BLaER1 (cell line): Measurements from ENCODE around the gene ST3GAL4.

Experiments used
- H3K27ac ChIP-seq: shearing (Covaris generic); formaldehyde crosslinking; 2 replicates; pipeline ENCODE4 v1.8.1; 2022
- H3K27me3 ChIP-seq: shearing (Covaris generic); formaldehyde crosslinking; 2 replicates; pipeline ENCODE4 v1.8.1; 2022
- H3K36me3 ChIP-seq: shearing (Covaris generic); formaldehyde crosslinking; 2 replicates; pipeline ENCODE4 v1.8.1; 2022
- H3K4me1 ChIP-seq: shearing (Covaris generic); formaldehyde crosslinking; 2 replicates; pipeline ENCODE4 v1.8.1; 2022
- H3K4me2 ChIP-seq: shearing (Covaris generic); formaldehyde crosslinking; 2 replicates; pipeline ENCODE4 v1.8.1; 2022
- H3K4me3 ChIP-seq: shearing (Covaris generic); formaldehyde crosslinking; 2 replicates; pipeline ENCODE4 v1.8.1; 2022
- H3K9ac ChIP-seq: shearing (Covaris generic); formaldehyde crosslinking; 2 replicates; pipeline ENCODE4 v1.8.1; 2022
- H3K9me3 ChIP-seq: shearing (Covaris generic); formaldehyde crosslinking; 2 replicates; pipeline ENCODE4 v1.8.1; 2022
- H4K20me1 ChIP-seq: shearing (Covaris generic); formaldehyde crosslinking; 2 replicates; pipeline ENCODE4 v1.8.1; 2022
- Cebpa-rat ChIP-seq: shearing (Covaris generic); IDR thresholded peaks from 2 replicates; pipeline ENCODE4 v1.8.1; 2022

Gene ST3GAL4

DNA sequence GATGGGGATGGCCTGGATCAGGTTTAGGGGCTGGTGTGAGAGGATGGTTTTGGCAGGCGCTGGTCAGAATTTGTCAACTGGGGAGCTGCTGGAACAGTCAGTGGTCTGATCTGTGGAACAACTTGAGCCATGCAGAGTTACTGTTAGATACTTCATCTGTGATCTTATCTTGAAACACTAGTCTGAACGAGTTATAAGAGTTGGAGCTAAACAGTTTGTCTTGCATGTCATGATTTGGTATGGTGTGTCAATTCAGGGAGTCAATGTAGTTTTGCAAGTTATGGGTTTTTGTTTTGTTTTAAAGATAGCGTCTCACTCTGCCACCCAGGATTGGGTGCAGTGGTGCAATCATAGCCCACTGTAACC lies 54.1 kb downstream of the ST3GAL4 start:
- H3K27me3 ChIP-seq = no peaks in the 10 kb centered on the region
- H3K9ac ChIP-seq = no peak overlapping the region
- no peak overlapping the region for H3K4me2 ChIP-seq
- H3K27ac ChIP-seq = no peak overlapping the region
- no peak overlapping the region for H3K4me3 ChIP-seq
- H3K36me3 ChIP-seq = peaks cover 79% of the 10 kb centered on the region
- no peaks in the 10 kb centered on the region for H3K9me3 ChIP-seq
- H3K4me1 ChIP-seq = no peaks in the 10 kb centered on the region
- TF ChIP-seq Cebpa-rat = no peak
- H4K20me1 ChIP-seq = no peaks in the 10 kb centered on the region

DNA sequence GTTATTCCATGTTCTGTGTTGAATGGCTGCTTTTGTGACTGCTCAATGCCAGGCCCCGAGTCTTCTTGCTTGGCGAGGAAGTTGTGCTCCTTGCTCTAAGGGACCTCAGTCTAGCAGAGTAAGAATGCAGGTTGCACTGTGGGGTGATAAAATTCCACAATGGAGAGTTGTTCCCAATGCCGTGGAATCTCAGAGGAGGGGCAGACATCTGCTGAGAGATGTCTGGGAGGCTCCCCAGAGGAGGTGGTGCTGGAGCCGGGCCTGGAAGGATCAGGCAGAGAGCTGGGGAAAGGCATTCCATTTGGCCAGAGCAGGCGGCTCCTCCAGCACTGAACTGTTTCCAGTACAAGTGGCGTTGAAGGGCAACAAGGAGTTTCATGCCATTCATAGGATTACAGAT lies 55.2 kb downstream of the ST3GAL4 start:
- Histone ChIP-seq H3K27ac (no peak overlapping the region), H3K27me3 (no peaks in the 10 kb centered on the region), H4K20me1 (no peaks in the 10 kb centered on the region), H3K9ac (no peak overlapping the region), H3K4me1 (no peaks in the 10 kb centered on the region), H3K4me2 (no peak overlapping the region), H3K4me3 (no peak overlapping the region), H3K9me3 (no peaks in the 10 kb centered on the region), H3K36me3 (peaks cover 88% of the 10 kb centered on the region)
- TF ChIP-seq Cebpa-rat = no peak

DNA sequence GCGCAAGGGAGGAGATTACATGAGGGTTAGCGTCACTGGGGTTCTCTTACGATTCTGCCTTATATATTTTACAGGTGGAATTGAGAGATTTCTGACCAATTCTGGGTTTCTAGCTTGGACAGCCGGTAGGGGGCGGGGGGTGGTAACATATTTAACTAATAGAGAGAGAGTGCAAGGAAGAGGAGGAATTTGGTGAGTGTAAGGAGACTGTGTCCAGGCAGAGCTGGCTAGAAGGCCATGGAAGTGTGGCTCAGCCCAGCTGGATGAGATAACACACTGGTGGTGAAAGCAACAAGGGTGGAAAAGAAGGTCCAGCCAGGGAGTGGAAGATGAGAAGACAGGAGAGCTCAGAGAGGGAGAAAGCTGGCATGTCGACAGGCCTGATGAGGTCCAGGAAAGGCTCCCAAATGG lies 56.5 kb downstream of the ST3GAL4 start:
- Histone ChIP-seq H3K9ac (no peak overlapping the region), H3K4me3 (no peak overlapping the region), H4K20me1 (no peaks in the 10 kb centered on the region), H3K27me3 (no peaks in the 10 kb centered on the region), H3K27ac (no peak overlapping the region), H3K4me2 (no peak overlapping the region), H3K4me1 (peaks cover 9% of the 10 kb centered on the region), H3K9me3 (no peaks in the 10 kb centered on the region), H3K36me3 (peaks cover 80% of the 10 kb centered on the region)
- TF ChIP-seq Cebpa-rat = no peak

DNA sequence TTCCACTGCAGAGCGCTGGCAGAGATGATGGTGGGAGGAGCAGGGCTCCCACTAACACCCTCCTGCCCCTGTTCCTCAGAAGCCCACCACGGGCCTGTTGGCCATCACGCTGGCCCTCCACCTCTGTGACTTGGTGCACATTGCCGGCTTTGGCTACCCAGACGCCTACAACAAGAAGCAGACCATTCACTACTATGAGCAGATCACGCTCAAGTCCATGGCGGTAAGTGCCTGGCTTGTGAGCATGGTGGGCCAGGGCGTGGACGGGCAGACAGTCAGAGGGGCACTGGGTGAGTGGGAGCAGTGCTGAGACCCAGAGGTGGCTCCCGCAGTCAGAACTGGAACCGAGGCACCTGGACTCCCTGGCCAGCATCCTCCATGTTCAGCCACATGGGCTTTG lies 57.9 kb downstream of the ST3GAL4 start:
- Histone ChIP-seq H3K4me1 (peaks cover 20% of the 10 kb centered on the region), H3K4me2 (no peak overlapping the region), H3K27me3 (no peaks in the 10 kb centered on the region), H3K9ac (no peak overlapping the region), H3K27ac (no peak overlapping the region), H4K20me1 (no peaks in the 10 kb centered on the region), H3K4me3 (no peak overlapping the region), H3K36me3 (peaks cover 68% of the 10 kb centered on the region), H3K9me3 (no peaks in the 10 kb centered on the region)
- no peak for TF ChIP-seq Cebpa-rat

DNA sequence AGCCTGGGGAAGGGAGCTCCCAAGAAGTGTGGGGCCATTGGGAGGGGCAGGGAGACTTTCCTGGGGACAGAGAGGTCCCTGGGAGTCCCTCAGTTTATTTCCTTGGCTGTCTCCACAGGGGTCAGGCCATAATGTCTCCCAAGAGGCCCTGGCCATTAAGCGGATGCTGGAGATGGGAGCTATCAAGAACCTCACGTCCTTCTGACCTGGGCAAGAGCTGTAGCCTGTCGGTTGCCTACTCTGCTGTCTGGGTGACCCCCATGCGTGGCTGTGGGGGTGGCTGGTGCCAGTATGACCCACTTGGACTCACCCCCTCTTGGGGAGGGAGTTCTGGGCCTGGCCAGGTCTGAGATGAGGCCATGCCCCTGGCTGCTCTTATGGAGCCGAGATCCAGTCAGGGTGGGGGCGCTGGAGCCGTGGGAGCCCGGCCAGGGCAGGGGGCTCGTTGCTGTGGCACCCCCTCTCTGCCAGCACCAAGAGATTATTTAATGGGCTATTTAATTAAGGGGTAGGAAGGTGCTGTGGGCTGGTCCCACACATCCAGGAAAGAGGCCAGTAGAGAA lies 58.4 kb downstream of the ST3GAL4 start:
- H3K9me3 ChIP-seq = no peaks in the 10 kb centered on the region
- H3K4me1 ChIP-seq = peaks cover 25% of the 10 kb centered on the region
- H3K36me3 ChIP-seq = peaks cover 63% of the 10 kb centered on the region
- no peak overlapping the region for H3K4me2 ChIP-seq
- no peak overlapping the region for H3K4me3 ChIP-seq
- H3K27ac ChIP-seq = no peak overlapping the region
- TF ChIP-seq Cebpa-rat = no peak
- H3K27me3 ChIP-seq = no peaks in the 10 kb centered on the region
- H3K9ac ChIP-seq = no peak overlapping the region
- no peaks in the 10 kb centered on the region for H4K20me1 ChIP-seq

DNA sequence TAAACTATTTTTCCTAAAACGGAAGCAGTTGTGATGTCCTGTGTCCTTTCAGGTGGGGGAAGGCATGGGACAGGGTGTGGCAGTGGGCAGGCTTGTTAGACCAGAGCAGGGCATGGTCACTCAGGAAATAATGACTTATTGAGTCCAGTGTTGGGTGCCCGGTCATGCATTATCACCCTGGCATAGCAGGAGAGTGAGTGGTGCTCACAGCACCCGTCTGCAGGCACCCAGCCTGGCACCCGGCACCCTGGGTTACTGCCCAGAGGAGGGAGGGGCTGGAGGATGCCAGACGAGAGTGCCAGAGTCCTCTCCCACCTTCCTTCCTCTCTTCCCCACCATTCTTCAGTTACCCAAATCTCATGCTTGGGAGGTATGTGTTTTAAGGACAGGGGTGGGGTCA lies 59.1 kb downstream of the ST3GAL4 start:
- Histone ChIP-seq H3K27me3 (no peaks in the 10 kb centered on the region), H3K9ac (no peak overlapping the region)

DNA sequence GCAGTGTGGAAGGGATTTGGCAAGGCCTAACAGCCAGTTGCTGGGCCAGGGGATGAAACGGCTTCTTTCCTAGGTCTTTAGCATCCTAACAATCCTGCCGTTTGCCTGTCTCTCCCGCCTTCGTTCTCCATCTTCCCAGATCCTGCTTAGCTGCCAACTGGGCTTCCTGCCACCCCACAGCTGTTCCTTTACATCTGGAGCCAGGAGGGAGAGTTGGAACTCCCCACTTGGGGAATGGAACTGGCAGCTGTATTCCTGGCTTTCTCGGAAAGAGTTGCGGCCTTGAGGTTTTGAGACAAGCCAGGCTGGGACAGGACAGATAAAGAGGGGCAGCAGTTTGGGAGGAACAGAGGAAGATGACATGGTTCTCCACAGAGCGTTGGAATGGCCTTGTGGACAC lies 59.6 kb downstream of the ST3GAL4 start:
- no peak for TF ChIP-seq Cebpa-rat
- Histone ChIP-seq H3K4me1 (peaks cover 37% of the 10 kb centered on the region), H4K20me1 (no peaks in the 10 kb centered on the region), H3K9ac (no peak overlapping the region), H3K27me3 (no peaks in the 10 kb centered on the region), H3K4me3 (no peak overlapping the region), H3K27ac (no peak overlapping the region), H3K36me3 (peaks cover 51% of the 10 kb centered on the region), H3K9me3 (no peaks in the 10 kb centered on the region), H3K4me2 (no peak overlapping the region)

More for the DNA sequence above, 59.1 kb downstream of the ST3GAL4 start:
- Histone ChIP-seq H3K4me1 (peaks cover 32% of the 10 kb centered on the region), H3K27ac (no peak overlapping the region), H3K9me3 (no peaks in the 10 kb centered on the region), H3K4me3 (no peak overlapping the region), H3K36me3 (peaks cover 56% of the 10 kb centered on the region), H4K20me1 (no peaks in the 10 kb centered on the region), H3K4me2 (no peak overlapping the region)
- no peak for TF ChIP-seq Cebpa-rat

DNA sequence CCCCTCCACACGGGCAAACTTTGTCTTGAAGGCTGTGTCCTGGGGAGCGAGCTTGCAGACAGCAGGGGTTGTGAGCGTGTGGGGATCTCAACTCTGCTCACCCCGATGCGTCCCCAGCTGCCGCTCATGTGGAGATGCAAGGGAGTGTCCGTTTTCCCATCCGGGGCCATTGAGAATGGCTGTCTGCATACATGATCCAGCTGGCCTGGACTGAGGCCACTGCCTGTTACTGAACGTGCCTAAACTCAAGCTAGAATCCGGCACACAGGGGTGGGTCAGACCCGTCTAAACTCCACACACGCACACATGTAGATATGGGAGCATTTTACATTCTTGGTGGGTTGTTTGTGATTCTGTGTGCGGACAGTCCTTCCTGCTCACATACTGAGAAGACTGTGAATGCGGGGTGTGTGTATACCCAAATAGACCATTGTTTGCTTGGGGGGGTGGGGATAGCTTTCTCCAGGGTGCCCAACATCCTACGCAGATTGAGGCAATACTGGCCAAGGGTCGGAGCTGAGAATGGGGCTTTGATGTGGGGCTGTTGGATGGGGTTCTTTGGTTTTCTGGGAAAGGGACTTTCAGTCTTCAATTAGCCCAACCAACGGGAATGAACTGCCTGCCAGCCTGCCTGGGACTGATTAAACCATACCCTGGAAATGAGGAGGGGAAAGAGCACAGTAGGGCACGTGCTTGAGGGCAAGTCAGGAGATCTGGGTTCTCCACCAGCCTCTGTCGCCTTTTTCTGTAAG lies 60.4 kb downstream of the ST3GAL4 start:
- Histone ChIP-seq H3K9me3 (no peaks in the 10 kb centered on the region), H3K9ac (no peak overlapping the region; the same call in 1 of the 2 replicates), H3K27me3 (no peaks in the 10 kb centered on the region), H4K20me1 (no peaks in the 10 kb centered on the region), H3K4me1 (peaks cover 44% of the 10 kb centered on the region), H3K4me3 (no peak overlapping the region; the same call in 1 of the 2 replicates), H3K36me3 (peaks cover 45% of the 10 kb centered on the region), H3K4me2 (peak overlapping the region; percentile 74), H3K27ac (peak overlapping the region; percentile 74; the same call in 1 of the 2 replicates)
- TF ChIP-seq Cebpa-rat = no peak

DNA sequence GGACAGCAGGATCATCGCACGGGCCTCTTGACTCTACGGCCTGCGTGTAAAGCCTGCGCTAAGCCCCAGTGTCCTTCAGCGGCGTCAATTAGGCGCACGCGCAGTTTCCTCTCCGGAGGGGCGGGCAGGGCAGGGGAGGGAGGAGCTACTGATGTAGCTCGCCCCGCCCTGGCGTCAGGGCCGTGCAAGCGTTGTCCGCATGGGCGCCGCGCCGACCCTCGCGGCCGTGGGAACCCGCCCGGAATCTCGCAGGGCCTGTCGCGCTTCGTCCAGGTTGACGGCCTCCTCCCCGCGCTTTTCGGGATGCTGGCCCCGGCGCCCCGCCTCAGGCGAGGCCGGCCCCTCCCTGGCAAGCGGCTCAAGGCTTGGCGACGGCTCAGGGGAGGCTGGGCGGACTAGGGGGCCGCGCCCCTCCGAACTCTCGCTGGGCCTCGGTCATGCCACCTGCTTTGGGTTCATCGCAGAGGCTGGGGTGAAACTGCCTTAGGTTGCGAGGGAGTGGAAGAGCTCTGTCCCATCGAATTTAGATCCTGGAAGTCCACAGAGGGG lies 61.1 kb downstream of the ST3GAL4 start:
- H3K9me3 ChIP-seq = no peaks in the 10 kb centered on the region
- H4K20me1 ChIP-seq = no peaks in the 10 kb centered on the region
- H3K27ac ChIP-seq = peak overlapping the region; percentile 74
- peak overlapping the region; percentile 72 for H3K9ac ChIP-seq
- H3K27me3 ChIP-seq = no peaks in the 10 kb centered on the region
- peak overlapping the region; percentile 74 for H3K4me2 ChIP-seq
- no peak for TF ChIP-seq Cebpa-rat
- peak overlapping the region; percentile 64 for H3K4me3 ChIP-seq
- peaks cover 42% of the 10 kb centered on the region for H3K36me3 ChIP-seq
- H3K4me1 ChIP-seq = peaks cover 51% of the 10 kb centered on the region

DNA sequence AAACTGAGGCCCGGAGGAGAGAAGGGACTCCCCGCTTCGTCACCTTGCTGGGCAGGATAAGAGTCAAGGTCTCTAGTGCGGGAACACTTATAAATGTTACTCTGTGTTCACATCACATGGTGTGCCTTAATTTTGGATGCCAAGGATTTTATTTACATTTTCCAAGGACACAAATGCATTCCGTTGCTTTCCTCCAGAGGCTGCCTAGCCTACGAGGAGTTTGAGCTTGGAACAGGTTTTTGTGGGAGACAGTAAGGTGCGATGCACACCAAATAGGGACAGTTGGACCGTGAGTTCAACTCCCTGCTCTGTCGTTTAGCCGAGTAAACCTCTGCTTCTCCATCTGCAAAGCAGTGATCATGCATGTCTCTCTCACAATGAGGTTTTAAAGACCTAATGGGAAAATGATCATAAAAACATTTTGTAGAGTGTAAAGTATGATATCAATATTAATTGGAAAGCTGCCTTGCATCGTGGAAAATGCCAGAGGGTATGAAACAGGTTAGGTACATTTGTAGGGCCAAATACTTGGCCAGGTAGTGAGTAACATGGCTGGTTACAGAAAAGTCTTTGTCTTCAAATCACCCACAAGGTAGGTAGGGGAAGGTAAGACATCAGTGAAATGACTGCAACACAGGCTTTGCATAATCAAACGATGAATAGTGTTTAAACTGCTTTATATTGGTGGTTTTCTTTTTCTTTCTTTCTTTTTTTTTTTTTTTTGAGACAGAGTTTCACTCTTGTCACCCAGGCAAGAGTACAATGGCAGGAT lies 61.8 kb downstream of the ST3GAL4 start:
- Histone ChIP-seq H3K4me2 (peak overlapping the region; percentile 74), H3K9ac (peak overlapping the region; percentile 72)

More for the DNA sequence above, 61.8 kb downstream of the ST3GAL4 start:
- Histone ChIP-seq H3K4me3 (peak overlapping the region; percentile 64), H3K27me3 (no peaks in the 10 kb centered on the region), H3K9me3 (no peaks in the 10 kb centered on the region), H3K27ac (peak overlapping the region; percentile 74), H3K36me3 (peaks cover 36% of the 10 kb centered on the region), H4K20me1 (no peaks in the 10 kb centered on the region), H3K4me1 (peaks cover 58% of the 10 kb centered on the region)
- no peak for TF ChIP-seq Cebpa-rat
